ENCODE results near the gene SYTL3. TPM values are rescaled to one million over a fixed set of nuclear protein-coding genes. Genes with fewer than 3 reads are reported as not detected.

Gene SYTL3
- total RNA-seq, 5 donors from 2014 or later (not counting 1 experiment from before 2014, with no cell fraction given): 14.4 to 45.6 (median 22.9) TPM

DNA sequence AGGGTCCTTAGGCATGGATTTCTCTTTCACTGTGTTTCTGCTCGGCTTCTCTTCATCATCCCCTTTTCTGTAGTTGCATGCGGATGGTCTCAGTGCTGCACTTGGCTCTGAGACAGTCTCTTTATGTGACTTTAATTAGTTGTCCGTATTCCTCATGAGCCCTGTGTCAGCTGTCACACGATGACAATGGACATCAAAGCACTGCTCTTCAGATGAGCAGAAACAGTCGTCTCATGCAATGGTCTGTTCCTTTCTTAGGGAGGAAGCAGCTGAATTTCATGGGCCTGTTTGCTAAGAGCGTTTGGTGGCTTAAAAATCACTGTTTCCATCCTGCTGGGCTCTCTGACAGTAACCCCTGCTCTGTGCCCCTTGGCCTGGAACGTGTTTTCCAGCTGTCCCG is 64.9 kb downstream of the SYTL3 start:
- no peak overlapping the region for H3K4me3 Mint-ChIP-seq
- H3K36me3 Mint-ChIP-seq: peaks cover 51% of the 10 kb centered on the region

DNA sequence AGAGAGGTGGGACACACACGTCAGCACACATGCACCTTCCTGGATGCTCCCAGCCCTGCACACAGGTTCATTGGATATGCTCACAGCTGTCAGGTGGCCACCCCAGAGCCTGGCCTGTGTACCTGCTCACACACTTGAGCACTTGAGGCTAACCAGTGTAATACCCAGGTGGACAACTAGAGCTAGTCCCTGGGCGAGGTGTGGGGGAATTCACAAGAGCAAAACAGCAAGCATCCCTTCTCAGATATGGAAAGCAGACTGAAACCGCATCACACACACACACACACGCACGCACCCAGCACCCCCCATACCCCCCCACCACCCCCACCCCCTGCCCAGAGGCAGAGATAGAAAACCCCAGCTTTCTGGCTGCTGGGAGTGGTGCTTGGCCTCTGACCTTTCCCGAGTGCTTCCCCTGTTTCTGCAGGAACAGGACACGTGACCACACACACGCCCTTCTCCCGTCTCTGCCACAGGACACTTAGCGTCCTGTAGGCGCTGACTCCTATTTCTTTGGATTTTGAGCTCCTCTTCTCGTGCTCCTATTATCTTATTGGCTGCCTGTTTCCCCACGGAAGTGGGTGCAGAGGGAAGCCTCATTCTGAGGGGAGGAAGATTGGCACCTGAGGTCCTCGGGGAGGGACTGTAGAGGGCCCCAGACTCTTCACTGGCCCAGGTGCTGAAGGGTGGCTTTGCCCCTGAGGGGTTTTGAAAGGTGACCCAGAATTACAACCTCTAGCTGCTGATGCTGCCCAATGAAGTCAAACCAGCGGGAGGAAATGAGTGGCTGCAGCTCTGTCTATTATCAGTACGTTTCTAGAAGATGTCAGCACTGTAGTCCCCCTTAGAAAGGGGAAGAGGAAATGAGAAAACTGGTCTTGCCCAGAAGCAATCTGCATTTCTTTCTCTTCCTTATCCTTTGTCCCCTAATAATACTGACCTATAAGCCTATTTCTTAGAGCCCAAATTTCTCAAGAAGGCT is 65.8 kb downstream of the SYTL3 start:
- POLR2A ChIA-PET: no interaction called here
- peak overlapping the region; percentile 89 to 90 for H3K27ac Mint-ChIP-seq
- CTCF ChIA-PET: interaction anchor here in 1 of 2 donors (0.5 kb wide), 1 partner anchor 22 kb away, joined by 4 read pairs; no protein-coding TSS in a partner anchor
- H3K4me3 Mint-ChIP-seq: no peak overlapping the region
- peak overlapping the region; percentile 89 for H3K27ac ChIP-seq (ENCODE audit: low read length)
- ATAC-seq (replicated peaks in 1 of 4) (no peak), DNase-seq (no peak)
- peaks cover 2 to 36% of the 10 kb centered on the region in 2 donors for H3K36me3 ChIP-seq (ENCODE audit: control insufficient read depth in 2 of 2, extremely low read depth in 1 of 2, insufficient read depth in 1 of 2, low read length in 1 of 2)
- no peaks in the 10 kb centered on the region for H3K27me3 ChIP-seq (replicated peaks in 1 of 2; ENCODE audit: control insufficient read depth in 2 of 2, extremely low read depth in 1 of 2, insufficient read depth in 2 of 2, low read length in 1 of 2)
- 95% methylated on average over 10 of the region's 16 CpGs for WGBS (ENCODE audit: insufficient coverage)
- H3K36me3 Mint-ChIP-seq: peaks cover 44% of the 10 kb centered on the region
- H3K4me3 ChIP-seq (ENCODE audit: control insufficient read depth in 1 of 2, extremely low read depth in 1 of 2, low read length in 1 of 2): no peak overlapping the region
- H3K4me1 Mint-ChIP-seq: peaks cover 43 to 56% (median 50%) of the 10 kb centered on the region in 3 donors
- H3K4me1 ChIP-seq (ENCODE audit: control insufficient read depth in 1 of 2, extremely low read depth in 1 of 2, insufficient read depth in 2 of 2, low read length in 2 of 2): peaks cover 5 to 51% of the 10 kb centered on the region in 2 experiments
- no peaks in the 10 kb centered on the region for H3K9me3 ChIP-seq
- no peaks in the 10 kb centered on the region for H3K9me3 Mint-ChIP-seq
- H3K27me3 Mint-ChIP-seq: no peaks in the 10 kb centered on the region

More for the DNA sequence above, 64.9 kb downstream of the SYTL3 start:
- no peaks in the 10 kb centered on the region for H3K27me3 ChIP-seq (replicated peaks in 1 of 2; ENCODE audit: control insufficient read depth in 2 of 2, extremely low read depth in 1 of 2, insufficient read depth in 2 of 2, low read length in 1 of 2)
- H3K9me3 ChIP-seq: no peaks in the 10 kb centered on the region
- H3K36me3 ChIP-seq (ENCODE audit: control insufficient read depth in 2 of 2, extremely low read depth in 1 of 2, insufficient read depth in 1 of 2, low read length in 1 of 2): peaks cover 2 to 36% of the 10 kb centered on the region in 2 donors
- WGBS (ENCODE audit: insufficient coverage): 87% methylated on average over 5 of the region's 8 CpGs
- ChIA-PET CTCF (no interaction called here), POLR2A (no interaction called here)
- DNase-seq (no peak), ATAC-seq (replicated peaks in 1 of 4) (no peak)
- peaks cover 2 to 41% of the 10 kb centered on the region in 2 experiments for H3K4me1 ChIP-seq (ENCODE audit: control insufficient read depth in 1 of 2, extremely low read depth in 1 of 2, insufficient read depth in 2 of 2, low read length in 2 of 2)
- H3K27ac ChIP-seq (ENCODE audit: low read length): no peak overlapping the region
- Mint-ChIP-seq H3K27me3 (no peaks in the 10 kb centered on the region), H3K27ac (peak overlapping the region in 1 of 2 donors; percentile 66), H3K4me1 (peaks cover 35 to 49% (median 43%) of the 10 kb centered on the region in 3 donors), H3K9me3 (no peaks in the 10 kb centered on the region)
- H3K4me3 ChIP-seq (ENCODE audit: control insufficient read depth in 1 of 2, extremely low read depth in 1 of 2, low read length in 1 of 2): no peak overlapping the region

DNA sequence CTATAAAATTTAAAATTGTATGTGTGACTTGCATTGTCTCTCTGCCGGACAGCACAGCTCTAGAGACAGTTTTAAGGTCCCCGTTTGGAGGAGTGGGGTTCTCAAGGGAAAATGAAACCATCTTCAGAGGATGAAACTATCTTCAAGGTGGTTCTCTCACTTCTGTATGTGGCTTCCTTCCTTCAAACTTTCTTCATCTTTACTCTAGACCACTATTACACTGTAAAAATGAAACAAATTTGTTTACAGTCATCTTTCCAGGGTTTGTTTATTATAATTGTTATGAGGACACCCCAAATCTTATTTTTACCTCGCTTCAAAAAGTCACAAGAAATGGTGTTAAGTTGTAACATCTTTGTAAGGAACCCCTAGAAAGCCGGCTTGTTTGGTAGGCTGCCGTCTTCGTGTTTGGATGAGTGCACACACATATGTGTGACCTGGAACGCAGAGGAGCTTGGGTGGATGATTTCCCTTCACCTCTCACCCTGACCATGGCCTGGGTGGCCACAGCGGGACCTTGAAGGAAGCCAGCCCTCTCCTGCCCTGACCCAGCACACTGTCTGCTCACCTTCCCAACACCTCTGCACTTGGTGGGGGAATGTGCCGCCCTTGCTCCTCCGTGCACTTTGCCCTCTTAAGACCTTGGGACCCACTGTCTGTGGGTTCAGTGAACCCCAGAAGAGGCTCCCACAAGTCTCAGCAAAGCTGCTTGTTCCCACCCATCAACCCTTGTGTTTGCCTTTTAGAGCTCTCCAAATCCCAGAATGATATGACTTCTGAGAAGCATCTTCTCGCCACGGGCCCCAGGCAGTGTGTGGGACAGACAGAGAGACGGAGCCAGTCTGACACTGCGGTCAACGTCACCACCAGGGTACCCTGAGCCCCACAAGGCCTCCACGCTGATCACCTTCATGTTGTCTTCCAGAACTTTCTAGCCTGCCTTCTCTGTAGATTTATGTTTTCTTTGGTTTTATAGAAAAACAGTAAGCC is 67.8 kb downstream of the SYTL3 start:
- ATAC-seq (replicated peaks in 1 of 4) (peak; percentile 47 to 66 (median 50)), DNase-seq (peak in 5 of 35 experiments; percentile 20 to 52 (median 25))
- peaks cover 0 to 32% of the 10 kb centered on the region in 2 donors for H3K36me3 ChIP-seq (ENCODE audit: control insufficient read depth in 2 of 2, extremely low read depth in 1 of 2, insufficient read depth in 1 of 2, low read length in 1 of 2)
- peaks cover 5 to 66% of the 10 kb centered on the region in 2 experiments for H3K4me1 ChIP-seq (ENCODE audit: control insufficient read depth in 1 of 2, extremely low read depth in 1 of 2, insufficient read depth in 2 of 2, low read length in 2 of 2)
- 70% methylated on average over 10 of the region's 16 CpGs for WGBS (ENCODE audit: insufficient coverage)
- Mint-ChIP-seq H3K4me3 (peak overlapping the region; percentile 40 to 63 (median 46)), H3K9me3 (no peaks in the 10 kb centered on the region), H3K27ac (peak overlapping the region; percentile 92 to 93), H3K27me3 (no peaks in the 10 kb centered on the region), H3K4me1 (peaks cover 50 to 68% (median 60%) of the 10 kb centered on the region in 3 donors), H3K36me3 (peaks cover 34% of the 10 kb centered on the region)
- CTCF ChIA-PET: interaction anchor here (0.7 to 1.2 kb wide), 4 partner anchors 85 to 411 kb away, joined by 3 to 4 read pairs (median 3); no protein-coding TSS in a partner anchor
- H3K27ac ChIP-seq (ENCODE audit: low read length): peak overlapping the region; percentile 89
- POLR2A ChIA-PET: interaction anchor here in 1 of 2 donors (0.7 kb wide), 1 partner anchor 149 kb away, joined by 3 read pairs; no protein-coding TSS in a partner anchor
- no peaks in the 10 kb centered on the region for H3K9me3 ChIP-seq
- H3K4me3 ChIP-seq (ENCODE audit: control insufficient read depth in 1 of 2, extremely low read depth in 1 of 2, low read length in 1 of 2): no peak overlapping the region
- no peaks in the 10 kb centered on the region for H3K27me3 ChIP-seq (replicated peaks in 1 of 2; ENCODE audit: control insufficient read depth in 2 of 2, extremely low read depth in 1 of 2, insufficient read depth in 2 of 2, low read length in 1 of 2)

DNA sequence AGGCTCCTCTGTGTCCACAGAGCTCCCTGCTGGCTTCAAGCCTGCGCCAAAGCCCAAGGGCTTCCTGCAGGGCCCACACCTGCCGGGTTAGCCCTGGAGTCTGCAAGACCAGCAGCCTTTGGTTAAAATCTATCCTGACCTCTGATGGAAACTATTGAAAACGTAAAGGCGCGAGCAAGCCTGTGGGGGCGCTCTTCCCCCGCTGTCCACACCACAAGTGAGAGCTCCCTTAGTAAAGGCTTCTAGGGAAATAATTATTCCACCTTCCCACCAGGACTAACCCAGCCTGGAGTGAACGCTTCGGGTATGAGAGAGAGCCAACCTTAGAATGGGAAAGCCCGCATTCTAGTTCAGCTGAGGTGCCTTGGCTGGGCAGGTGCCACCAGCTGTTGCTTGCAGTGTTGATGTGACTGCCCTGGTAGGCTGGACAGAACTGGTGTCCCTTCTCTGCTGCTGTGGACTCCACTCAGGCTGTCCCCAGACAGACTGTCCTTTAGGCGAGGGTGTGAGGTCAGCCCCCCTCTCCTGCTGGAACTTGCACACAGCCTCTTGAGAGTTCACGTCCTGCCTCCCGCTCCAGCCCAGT is 68.7 kb downstream of the SYTL3 start:
- peaks cover 5 to 66% of the 10 kb centered on the region in 2 experiments for H3K4me1 ChIP-seq (ENCODE audit: control insufficient read depth in 1 of 2, extremely low read depth in 1 of 2, insufficient read depth in 2 of 2, low read length in 2 of 2)
- peaks cover 50 to 64% (median 60%) of the 10 kb centered on the region in 3 donors for H3K4me1 Mint-ChIP-seq
- ChIA-PET POLR2A (no interaction called here), CTCF (interaction anchor here in 1 of 2 donors (0.6 to 1.2 kb wide), 2 partner anchors 185 to 410 kb away, joined by 3 read pairs; no protein-coding TSS in a partner anchor)
- ATAC-seq (replicated peaks in 1 of 4) (no peak), DNase-seq (peak in 1 of 35 experiments; percentile 24)
- no peaks in the 10 kb centered on the region for H3K9me3 ChIP-seq
- peak overlapping the region in 1 of 3 donors; percentile 46 for H3K4me3 Mint-ChIP-seq
- H3K27ac ChIP-seq (ENCODE audit: low read length): peak overlapping the region; percentile 89
- H3K9me3 Mint-ChIP-seq: no peaks in the 10 kb centered on the region
- no peak overlapping the region for H3K4me3 ChIP-seq (ENCODE audit: control insufficient read depth in 1 of 2, extremely low read depth in 1 of 2, low read length in 1 of 2)
- peaks cover 30% of the 10 kb centered on the region for H3K36me3 Mint-ChIP-seq
- 93% methylated on average over 5 of the region's 13 CpGs for WGBS (ENCODE audit: insufficient coverage)
- no peaks in the 10 kb centered on the region for H3K27me3 Mint-ChIP-seq
- H3K27ac Mint-ChIP-seq: peak overlapping the region; percentile 92 to 93
- H3K36me3 ChIP-seq (ENCODE audit: control insufficient read depth in 2 of 2, extremely low read depth in 1 of 2, insufficient read depth in 1 of 2, low read length in 1 of 2): peaks cover 0 to 29% of the 10 kb centered on the region in 2 donors
- no peaks in the 10 kb centered on the region for H3K27me3 ChIP-seq (replicated peaks in 1 of 2; ENCODE audit: control insufficient read depth in 2 of 2, extremely low read depth in 1 of 2, insufficient read depth in 2 of 2, low read length in 1 of 2)

DNA sequence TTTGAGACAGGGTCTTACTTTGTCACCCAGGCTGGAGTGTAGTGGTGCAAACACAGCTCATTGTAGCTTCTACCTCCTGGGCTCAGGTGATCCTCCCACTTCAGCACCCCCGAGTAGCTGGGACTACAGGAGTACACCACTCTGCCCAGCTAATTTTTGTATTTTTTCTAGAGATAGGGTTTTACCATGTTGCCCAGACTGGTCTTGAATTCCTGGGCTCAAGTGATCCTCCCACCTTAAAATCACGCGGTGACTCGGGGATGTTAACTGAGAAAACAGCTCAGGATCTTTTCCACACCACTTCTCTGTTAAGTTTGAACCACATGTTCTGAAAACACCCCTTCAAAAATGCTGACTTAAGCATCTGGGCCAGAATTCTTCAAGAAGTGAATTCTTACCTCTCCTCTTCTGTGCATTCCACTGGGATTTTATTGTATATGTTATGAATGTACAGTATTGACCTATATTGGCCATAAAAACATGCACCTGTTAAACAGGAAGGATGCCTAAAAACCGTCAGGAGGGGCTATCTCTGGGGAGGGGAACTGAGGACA is 72.4 kb downstream of the SYTL3 start:
- CTCF ChIA-PET: interaction anchor here (0.5 to 0.9 kb wide), 5 partner anchors 61 to 1673 kb away, joined by 3 to 18 read pairs (median 5); no protein-coding TSS in a partner anchor

More for the DNA sequence above, 72.4 kb downstream of the SYTL3 start:
- Histone ChIP-seq H3K4me1 (ENCODE audit: control insufficient read depth in 1 of 2, extremely low read depth in 1 of 2, insufficient read depth in 2 of 2, low read length in 2 of 2) (peaks cover 3 to 47% of the 10 kb centered on the region in 2 experiments), H3K9me3 (no peaks in the 10 kb centered on the region), H3K27me3 (replicated peaks in 1 of 2; ENCODE audit: control insufficient read depth in 2 of 2, extremely low read depth in 1 of 2, insufficient read depth in 2 of 2, low read length in 1 of 2) (no peaks in the 10 kb centered on the region), H3K27ac (ENCODE audit: low read length) (no peak overlapping the region), H3K4me3 (ENCODE audit: control insufficient read depth in 1 of 2, extremely low read depth in 1 of 2, low read length in 1 of 2) (no peak overlapping the region), H3K36me3 (ENCODE audit: control insufficient read depth in 2 of 2, extremely low read depth in 1 of 2, insufficient read depth in 1 of 2, low read length in 1 of 2) (peaks cover 2 to 35% of the 10 kb centered on the region in 2 donors)
- Mint-ChIP-seq H3K27ac (no peak overlapping the region), H3K27me3 (no peaks in the 10 kb centered on the region), H3K4me3 (no peak overlapping the region), H3K36me3 (peaks cover 37% of the 10 kb centered on the region), H3K4me1 (peaks cover 30 to 48% (median 41%) of the 10 kb centered on the region in 3 donors), H3K9me3 (no peaks in the 10 kb centered on the region)
- WGBS (ENCODE audit: insufficient coverage): no CpG with 5 or more reads among the region's 5 CpGs
- DNase-seq (no peak), ATAC-seq (replicated peaks in 1 of 4) (no peak)
- POLR2A ChIA-PET: interaction anchor here (0.5 to 0.7 kb wide), 5 partner anchors 42 to 229 kb away, joined by 3 to 10 read pairs (median 4); no protein-coding TSS in a partner anchor

Measured in T-cell (primary cell).